Endothelial cell of umbilical vein (primary cell): ENCODE data around the gene GPR137.

ENCODE experiments used
- POLR2A ChIP-seq: IDR thresholded peaks from 2 replicates; pipeline ENCODE4 v1.6.1; 2012; ENCODE audit warnings: low read depth, mild to moderate bottlenecking, control low read depth, low read length
- POLR2AphosphoS5 ChIP-seq: IDR thresholded peaks from 2 replicates; pipeline ENCODE4 v1.6.1; 2012; ENCODE audit warnings: low read depth, mild to moderate bottlenecking, control low read depth, low read length, moderate library complexity; ENCODE audit not compliant: insufficient read depth
- TF ChIP-seq, protein P1 (sequence below), 2 donors: IDR thresholded peaks; 1 replicate in 1 of 2; 2 replicates in 1 of 2; pipeline ENCODE4 v1.5.1; 2011; ENCODE audit warnings: low read length in 2 of 2, mild to moderate bottlenecking in 2 of 2, moderate library complexity in 2 of 2, control low read depth in 1 of 2, inconsistent platforms in 1 of 2, low read depth in 1 of 2; ENCODE audit not compliant: insufficient read depth in 1 of 2; ENCODE audit errors: extremely low read depth in 1 of 2

DNA sequence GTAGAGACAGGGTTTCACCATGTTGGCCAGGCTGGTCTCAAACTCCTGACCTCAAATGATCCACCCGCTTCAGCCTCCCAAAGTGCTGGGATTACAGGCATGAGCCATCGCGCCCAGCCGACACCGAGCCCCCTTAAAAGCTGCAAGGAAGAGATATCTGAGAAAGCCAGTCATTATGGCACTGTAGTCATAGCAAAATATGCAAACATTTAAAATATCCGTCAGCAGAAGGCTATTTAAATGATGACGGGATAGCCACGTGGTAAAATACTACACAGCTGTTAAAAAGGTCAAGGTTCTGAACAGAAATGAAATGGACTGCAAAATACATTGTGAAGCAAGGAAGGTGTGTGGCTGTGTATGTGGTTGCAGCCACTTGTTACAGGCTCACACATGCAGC is 47.9 kb downstream of the GPR137 start:
- TF ChIP-seq, protein P1, sequence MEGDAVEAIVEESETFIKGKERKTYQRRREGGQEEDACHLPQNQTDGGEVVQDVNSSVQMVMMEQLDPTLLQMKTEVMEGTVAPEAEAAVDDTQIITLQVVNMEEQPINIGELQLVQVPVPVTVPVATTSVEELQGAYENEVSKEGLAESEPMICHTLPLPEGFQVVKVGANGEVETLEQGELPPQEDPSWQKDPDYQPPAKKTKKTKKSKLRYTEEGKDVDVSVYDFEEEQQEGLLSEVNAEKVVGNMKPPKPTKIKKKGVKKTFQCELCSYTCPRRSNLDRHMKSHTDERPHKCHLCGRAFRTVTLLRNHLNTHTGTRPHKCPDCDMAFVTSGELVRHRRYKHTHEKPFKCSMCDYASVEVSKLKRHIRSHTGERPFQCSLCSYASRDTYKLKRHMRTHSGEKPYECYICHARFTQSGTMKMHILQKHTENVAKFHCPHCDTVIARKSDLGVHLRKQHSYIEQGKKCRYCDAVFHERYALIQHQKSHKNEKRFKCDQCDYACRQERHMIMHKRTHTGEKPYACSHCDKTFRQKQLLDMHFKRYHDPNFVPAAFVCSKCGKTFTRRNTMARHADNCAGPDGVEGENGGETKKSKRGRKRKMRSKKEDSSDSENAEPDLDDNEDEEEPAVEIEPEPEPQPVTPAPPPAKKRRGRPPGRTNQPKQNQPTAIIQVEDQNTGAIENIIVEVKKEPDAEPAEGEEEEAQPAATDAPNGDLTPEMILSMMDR (IDR thresholded peaks at IDR 0.05; ENCODE audit: extremely low read depth in 1 of 2, insufficient read depth in 1 of 2, low read depth in 1 of 2, low read length in 2 of 2), result no peak
- no peak for TF ChIP-seq POLR2AphosphoS5
- TF ChIP-seq POLR2A, result no peak
